DMS153 (cell line): Measurements from ENCODE around the gene INPP5A.
"Not testable (repeated sequence)": the region's sequence is repeated elsewhere in the genome, so short reads cannot be mapped to it uniquely, and the experiment has no call there.

Experiments
- DNase-seq: peaks from one replicate; lab custom pipeline; 2025; lab: John Stamatoyannopoulos, UW

The INPP5A gene

GRCh38 chr10:132504501-132505272 lies 32.9 kb upstream of the INPP5A start:
- DNase-seq: no peak

GRCh38 chr10:132505546-132505945 lies 32.0 kb upstream of the INPP5A start:
- DNase-seq: not testable (repeated sequence)

GRCh38 chr10:132506711-132507408 lies 30.7 kb upstream of the INPP5A start:
- no peak for DNase-seq

GRCh38 chr10:132507409-132507955 lies 30.1 kb upstream of the INPP5A start:
- no peak for DNase-seq

GRCh38 chr10:132507956-132508490 lies 29.6 kb upstream of the INPP5A start:
- DNase-seq: no peak

GRCh38 chr10:132508581-132509443 lies 28.8 kb upstream of the INPP5A start:
- no peak for DNase-seq

- no peak for DNase-seq
These were observed 27.9 kb upstream of the INPP5A start for GRCh38 chr10:132509506-132510173.

GRCh38 chr10:132510174-132510611 lies 27.4 kb upstream of the INPP5A start:
- DNase-seq: no peak

- DNase-seq: peak; percentile 68
These were observed 26.2 kb upstream of the INPP5A start for GRCh38 chr10:132511121-132512051.

GRCh38 chr10:132512052-132512442 lies 25.5 kb upstream of the INPP5A start:
- no peak for DNase-seq

GRCh38 chr10:132512693-132513345 lies 24.8 kb upstream of the INPP5A start:
- no peak for DNase-seq

- no peak for DNase-seq
These were observed 22.6 kb upstream of the INPP5A start for GRCh38 chr10:132514821-132515520.

GRCh38 chr10:132515811-132516726 lies 21.5 kb upstream of the INPP5A start:
- no peak for DNase-seq

- DNase-seq: peak; percentile 47
These were observed 20.5 kb upstream of the INPP5A start for GRCh38 chr10:132516771-132517725.

GRCh38 chr10:132517951-132518521 lies 19.6 kb upstream of the INPP5A start:
- no peak for DNase-seq
